SU-DHL-6 (cell line): ENCODE data around the gene SOS1.

Source experiments
- H2AFZ ChIP-seq: fragments of 200-600 bp; sonication (generic); 2 replicates; pipeline ENCODE4 v1.6.1; 2014; ENCODE audit warnings: low read depth, mild to moderate bottlenecking, moderate library complexity, mixed read lengths, antibody characterized with exemption, low read length; ENCODE audit not compliant: severe bottlenecking
- H3F3A ChIP-seq: fragments of 200-600 bp; shearing (Covaris generic); 2 replicates; pipeline ENCODE4 v1.6.0; 2016; ENCODE audit warnings: antibody characterized with exemption, mild to moderate bottlenecking; ENCODE audit not compliant: insufficient read depth
- H3K27ac ChIP-seq: fragments of 200-600 bp; sonication (generic); 2 replicates; pipeline ENCODE4 v1.5.1; 2016; ENCODE audit warnings: low read depth, mild to moderate bottlenecking, low read length, moderate library complexity, mixed read lengths
- H3K27me3 ChIP-seq: fragments of 200-600 bp; sonication (generic), shearing (Covaris generic); 2 replicates; pipeline ENCODE4 v1.6.0; 2014; ENCODE audit warnings: mild to moderate bottlenecking, low read length
- H3K36me3 ChIP-seq: fragments of 200-600 bp; sonication (generic); 2 replicates; pipeline ENCODE4 v1.6.1; 2014; ENCODE audit warnings: mild to moderate bottlenecking, low read length, mixed read lengths
- H3K4me2 ChIP-seq: fragments of 300-600, 200-600 bp; shearing (Covaris generic), sonication (generic); 2 replicates; pipeline ENCODE4 v1.6.0; 2014; ENCODE audit warnings: low read length, low read depth, mild to moderate bottlenecking; ENCODE audit not compliant: poor library complexity, severe bottlenecking
- H3K4me3 ChIP-seq: fragments of 200-600 bp; sonication (generic); 2 replicates; pipeline ENCODE4 v1.5.1; 2014; ENCODE audit warnings: antibody characterized with exemption, low read length, mild to moderate bottlenecking, mixed read lengths; ENCODE audit not compliant: insufficient read depth, poor library complexity, severe bottlenecking
- H3K79me2 ChIP-seq: fragments of 200-600 bp; sonication (generic); 2 replicates; pipeline ENCODE4 v1.6.1; 2014; ENCODE audit warnings: mild to moderate bottlenecking, low read length, moderate library complexity; ENCODE audit not compliant: insufficient read depth
- H3K9ac ChIP-seq: fragments of 200-600 bp; sonication (generic); 2 replicates; pipeline ENCODE4 v1.7.0; 2014; ENCODE audit warnings: mild to moderate bottlenecking, low read length
- H3K9me2 ChIP-seq: fragments of 200-600 bp; sonication (generic); replicated peaks from 2 replicates; pipeline ENCODE4 v1.6.1; 2014; ENCODE audit warnings: low read length; ENCODE audit not compliant: insufficient read depth
- H3K9me3 ChIP-seq: fragments of 200-600 bp; sonication (generic); 2 replicates; pipeline ENCODE4 v1.6.1; 2014; ENCODE audit warnings: low read length, mixed read lengths; ENCODE audit not compliant: insufficient read depth
- H4K20me1 ChIP-seq: fragments of 200-600 bp; sonication (generic); 2 replicates; pipeline ENCODE4 v1.6.1; 2014; ENCODE audit warnings: low read depth, mild to moderate bottlenecking, antibody characterized with exemption, low read length, moderate library complexity, mixed read lengths
- EZH2phosphoT487 ChIP-seq: fragments of 200-600 bp; sonication (generic), shearing (Covaris generic); conservative IDR thresholded peaks from 2 replicates; pipeline ENCODE4 v1.6.1; 2018; ENCODE audit warnings: mild to moderate bottlenecking, antibody characterized with exemption, low read length, moderate library complexity, mixed read lengths
- TF ChIP-seq, protein P1 (sequence below): fragments of 200-600 bp; sonication (generic); IDR thresholded peaks from one replicate; pipeline ENCODE4 v1.5.1; 2017; ENCODE audit warnings: antibody characterized with exemption, mild to moderate bottlenecking, low read length, moderate library complexity; ENCODE audit not compliant: insufficient read depth, poor library complexity, severe bottlenecking

The SOS1 gene

GRCh38 chr2:38966678-38967077 lies 154.2 kb downstream of the SOS1 start:
- no peaks in the 10 kb centered on the region for H3K36me3 ChIP-seq
- no peak overlapping the region for H2AFZ ChIP-seq
- H3K9ac ChIP-seq: no peak overlapping the region
- H3K27me3 ChIP-seq: no peaks in the 10 kb centered on the region
- no peaks in the 10 kb centered on the region for H4K20me1 ChIP-seq
- no peak overlapping the region for H3K4me2 ChIP-seq
- H3K4me3 ChIP-seq: no peak overlapping the region
- H3K79me2 ChIP-seq: no peaks in the 10 kb centered on the region
- H3K9me2 ChIP-seq: no peaks in the 10 kb centered on the region
- no peak overlapping the region for H3K27ac ChIP-seq
- H3K9me3 ChIP-seq: no peaks in the 10 kb centered on the region
- no peaks in the 10 kb centered on the region for H3F3A ChIP-seq
- TF ChIP-seq, protein P1, sequence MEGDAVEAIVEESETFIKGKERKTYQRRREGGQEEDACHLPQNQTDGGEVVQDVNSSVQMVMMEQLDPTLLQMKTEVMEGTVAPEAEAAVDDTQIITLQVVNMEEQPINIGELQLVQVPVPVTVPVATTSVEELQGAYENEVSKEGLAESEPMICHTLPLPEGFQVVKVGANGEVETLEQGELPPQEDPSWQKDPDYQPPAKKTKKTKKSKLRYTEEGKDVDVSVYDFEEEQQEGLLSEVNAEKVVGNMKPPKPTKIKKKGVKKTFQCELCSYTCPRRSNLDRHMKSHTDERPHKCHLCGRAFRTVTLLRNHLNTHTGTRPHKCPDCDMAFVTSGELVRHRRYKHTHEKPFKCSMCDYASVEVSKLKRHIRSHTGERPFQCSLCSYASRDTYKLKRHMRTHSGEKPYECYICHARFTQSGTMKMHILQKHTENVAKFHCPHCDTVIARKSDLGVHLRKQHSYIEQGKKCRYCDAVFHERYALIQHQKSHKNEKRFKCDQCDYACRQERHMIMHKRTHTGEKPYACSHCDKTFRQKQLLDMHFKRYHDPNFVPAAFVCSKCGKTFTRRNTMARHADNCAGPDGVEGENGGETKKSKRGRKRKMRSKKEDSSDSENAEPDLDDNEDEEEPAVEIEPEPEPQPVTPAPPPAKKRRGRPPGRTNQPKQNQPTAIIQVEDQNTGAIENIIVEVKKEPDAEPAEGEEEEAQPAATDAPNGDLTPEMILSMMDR: no peak
- no peak for TF ChIP-seq EZH2phosphoT487

DNA sequence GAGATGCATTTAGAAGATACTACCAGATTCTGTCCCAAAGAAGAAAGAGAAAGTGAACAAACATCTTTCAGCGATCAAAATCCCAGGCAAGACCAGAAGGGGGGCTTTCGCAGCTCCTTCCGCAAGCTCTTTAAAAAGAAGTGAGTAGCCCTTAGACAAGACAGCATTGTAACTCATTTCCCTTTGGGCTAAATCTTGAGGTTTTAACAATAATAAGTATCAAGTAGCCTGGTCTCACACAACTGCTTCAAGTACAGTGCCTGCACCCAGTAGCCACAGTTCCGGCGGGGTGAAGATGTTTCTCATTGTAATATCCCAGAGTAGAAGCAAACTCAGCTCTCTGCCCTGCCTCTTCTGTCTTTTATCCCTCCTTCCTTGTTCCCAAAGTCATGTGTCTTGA lies 154.8 kb downstream of the SOS1 start:
- no peak overlapping the region for H3K9ac ChIP-seq
- H4K20me1 ChIP-seq: no peaks in the 10 kb centered on the region
- no peak overlapping the region for H2AFZ ChIP-seq
- H3K36me3 ChIP-seq: no peaks in the 10 kb centered on the region
- no peaks in the 10 kb centered on the region for H3F3A ChIP-seq
- no peaks in the 10 kb centered on the region for H3K79me2 ChIP-seq
- no peak for TF ChIP-seq EZH2phosphoT487
- TF ChIP-seq, protein P1: no peak
- H3K4me3 ChIP-seq: no peak overlapping the region
- no peak overlapping the region for H3K4me2 ChIP-seq
- H3K9me3 ChIP-seq: no peaks in the 10 kb centered on the region
- H3K9me2 ChIP-seq: no peaks in the 10 kb centered on the region
- H3K27me3 ChIP-seq: no peaks in the 10 kb centered on the region
- H3K27ac ChIP-seq: no peak overlapping the region

DNA sequence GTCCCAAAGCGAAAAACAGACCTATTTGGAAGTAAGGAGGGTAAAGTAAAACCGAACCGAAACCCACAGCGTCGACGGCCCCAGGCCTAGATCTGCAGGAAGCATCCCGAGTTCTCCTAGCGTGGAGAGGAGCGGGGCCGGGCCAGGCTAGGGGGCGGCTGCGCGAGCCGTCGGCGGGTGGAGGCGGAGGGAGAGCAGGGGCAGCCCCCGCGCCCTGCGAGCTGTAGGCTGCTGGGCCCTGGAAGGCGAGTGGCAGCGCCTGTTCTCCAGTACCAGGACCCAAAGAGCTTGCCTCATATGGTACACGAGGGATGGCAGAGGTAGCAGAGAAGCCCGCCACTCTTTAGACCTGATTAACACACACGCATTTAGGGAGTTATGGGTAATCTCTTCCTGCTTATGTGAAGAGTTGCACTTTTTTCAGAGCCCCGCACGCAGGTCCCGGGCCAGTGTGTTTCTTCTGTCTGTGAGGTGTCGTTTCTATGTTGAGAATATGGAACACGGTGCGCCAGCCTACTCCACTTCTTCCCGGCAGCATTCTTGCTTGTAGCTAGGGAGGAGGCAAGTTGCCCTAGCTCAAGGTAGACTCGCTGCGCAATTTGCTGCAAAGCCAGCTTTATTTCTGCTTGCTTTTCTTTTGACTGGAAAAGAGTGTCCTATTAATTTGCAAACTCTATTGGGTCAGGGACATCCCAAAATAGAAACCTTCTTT lies 160.1 kb downstream of the SOS1 start:
- no peaks in the 10 kb centered on the region for H3K27me3 ChIP-seq
- no peak overlapping the region for H3K27ac ChIP-seq
- no peak overlapping the region for H3K9ac ChIP-seq
- H4K20me1 ChIP-seq: no peaks in the 10 kb centered on the region
- H3K4me3 ChIP-seq: no peak overlapping the region
- H2AFZ ChIP-seq: no peak overlapping the region
- no peak overlapping the region for H3K4me2 ChIP-seq
- TF ChIP-seq, protein P1: no peak
- no peaks in the 10 kb centered on the region for H3K9me3 ChIP-seq
- no peaks in the 10 kb centered on the region for H3K9me2 ChIP-seq
- no peaks in the 10 kb centered on the region for H3K79me2 ChIP-seq
- no peaks in the 10 kb centered on the region for H3F3A ChIP-seq
- H3K36me3 ChIP-seq: no peaks in the 10 kb centered on the region
